IMR-90 (cell line): Measurements from ENCODE around the gene PNPLA2. TPM values are rescaled to one million over a fixed set of nuclear protein-coding genes. Genes with fewer than 3 reads are reported as not detected.

Experiments used
- ATAC-seq: fragments of 200-7000 bp; cut with Tn5 transposase; 2 replicates; pipeline ENCODE4 v1.9.1; 2020; ENCODE audit warnings: low read depth, mild to moderate bottlenecking, moderate library complexity
- BruUV-seq: library from RNA; stranded (reverse); fragments of 400-500 nt; replicated peaks from 2 replicates; lab custom pipeline; 2021; lab: Mats Ljungman, UMichigan
- CTCF ChIA-PET: fragments of 300-600 bp; formaldehyde crosslinking; extraction: SDS; loops from one replicate; lab custom pipeline; 2021; ENCODE audit warnings: antibody characterized with exemption; lab: Yijun Ruan, JAX
- POLR2A ChIA-PET: fragments of 300-600 bp; sonication (Branson Sonifier 250); formaldehyde crosslinking; loops from one replicate; lab custom pipeline; 2022; ENCODE audit warnings: antibody characterized with exemption; ENCODE audit not compliant: unreplicated experiment; lab: Charles Lee
- DNase-seq: peaks from one replicate; pipeline ENCODE4 v3.0.0; 2013
- H2AFZ ChIP-seq: replicated peaks from 2 replicates; pipeline ENCODE3; 2013; ENCODE audit warnings: low read length, mild to moderate bottlenecking; ENCODE audit not compliant: poor library complexity
- H2AK5ac ChIP-seq: 2 replicates; pipeline ENCODE4 v1.6.1; 2013; ENCODE audit warnings: low read depth, low read length, inconsistent platforms
- H2AK9ac ChIP-seq: replicated peaks from 2 replicates; pipeline ENCODE3; 2013; ENCODE audit warnings: mild to moderate bottlenecking, low read depth, low read length, moderate library complexity; ENCODE audit not compliant: poor library complexity
- H2BK120ac ChIP-seq: 2 replicates; pipeline ENCODE4 v1.6.1; 2013; ENCODE audit warnings: low read depth, low read length, inconsistent platforms
- H2BK15ac ChIP-seq: 3 replicates; pipeline ENCODE4 v1.6.1; 2013; ENCODE audit warnings: low read depth, low read length, inconsistent platforms
- H2BK20ac ChIP-seq: 2 replicates; pipeline ENCODE4 v1.6.1; 2013; ENCODE audit warnings: low read depth, mild to moderate bottlenecking, inconsistent platforms, low read length, moderate library complexity
- H2BK5ac ChIP-seq: 2 replicates; pipeline ENCODE4 v1.6.1; 2013; ENCODE audit warnings: mild to moderate bottlenecking, low read depth, low read length, inconsistent platforms; ENCODE audit not compliant: poor library complexity, severe bottlenecking
- H3K14ac ChIP-seq: replicated peaks from 2 replicates; pipeline ENCODE4 v1.6.1; 2013; ENCODE audit warnings: low read depth, low read length, inconsistent platforms
- H3K18ac ChIP-seq: 2 replicates; pipeline ENCODE4 v1.6.1; 2013; ENCODE audit warnings: low read depth, low read length, control low read depth
- H3K23ac ChIP-seq: 2 replicates; pipeline ENCODE4 v1.6.1; 2013; ENCODE audit warnings: low read depth, low read length, inconsistent platforms
- H3K27ac ChIP-seq: 2 replicates; pipeline ENCODE4 v1.5.1; 2013; ENCODE audit warnings: mild to moderate bottlenecking, control low read depth, low read length; ENCODE audit not compliant: insufficient read depth
- H3K27me3 ChIP-seq: 2 replicates; pipeline ENCODE4 v1.6.1; 2013; ENCODE audit warnings: low read length; ENCODE audit not compliant: control insufficient read depth, insufficient read depth
- H3K36me3 ChIP-seq: 2 replicates; pipeline ENCODE4 v1.6.1; 2013; ENCODE audit warnings: low read length, mixed read lengths; ENCODE audit not compliant: control insufficient read depth, insufficient read depth
- H3K4ac ChIP-seq: 2 replicates; pipeline ENCODE4 v1.6.1; 2013; ENCODE audit warnings: low read depth, low read length, inconsistent platforms
- H3K4me1 ChIP-seq: 2 replicates; pipeline ENCODE4 v1.6.1; 2013; ENCODE audit warnings: low read length, mixed read lengths; ENCODE audit not compliant: control insufficient read depth, insufficient read depth
- H3K4me2 ChIP-seq: 2 replicates; pipeline ENCODE4 v1.6.1; 2013; ENCODE audit warnings: low read depth, mild to moderate bottlenecking, control low read depth, low read length, moderate library complexity
- H3K4me3 ChIP-seq: 2 replicates; pipeline ENCODE4 v1.5.1; 2013; ENCODE audit warnings: low read depth, mild to moderate bottlenecking, control low read depth, low read length, moderate library complexity; ENCODE audit not compliant: insufficient read depth
- H3K56ac ChIP-seq: 2 replicates; pipeline ENCODE4 v1.6.1; 2013; ENCODE audit warnings: low read length, inconsistent platforms; ENCODE audit not compliant: insufficient read depth; ENCODE audit errors: extremely low read depth
- H3K79me1 ChIP-seq, 2 experiments: 2 replicates each; pipeline ENCODE4 v1.6.1; 2013; ENCODE audit warnings: low read length in 2 of 2, inconsistent platforms in 1 of 2, low read depth in 1 of 2
- H3K9ac ChIP-seq: 2 replicates; pipeline ENCODE4 v1.6.1; 2013; ENCODE audit warnings: low read depth, low read length, control low read depth
- H3K9me1 ChIP-seq: 2 replicates; pipeline ENCODE4 v1.6.1; 2013; ENCODE audit warnings: low read length, inconsistent platforms; ENCODE audit not compliant: insufficient read depth
- H3K9me3 ChIP-seq: 2 replicates; pipeline ENCODE4 v1.6.1; 2013; ENCODE audit warnings: low read length; ENCODE audit not compliant: control insufficient read depth, insufficient read depth
- H4K20me1 ChIP-seq: 2 replicates; pipeline ENCODE4 v1.6.1; 2013; ENCODE audit warnings: low read length, inconsistent platforms; ENCODE audit not compliant: insufficient read depth
- H4K5ac ChIP-seq: 2 replicates; pipeline ENCODE4 v1.6.1; 2013; ENCODE audit warnings: mild to moderate bottlenecking, low read depth, low read length, control low read depth
- H4K8ac ChIP-seq, 2 experiments: 2 replicates each; pipeline ENCODE4 v1.6.1; 2013; ENCODE audit warnings: low read depth in 2 of 2, low read length in 2 of 2, control low read depth in 1 of 2, inconsistent platforms in 1 of 2
- H4K91ac ChIP-seq: 2 replicates; pipeline ENCODE4 v1.6.1; 2013; ENCODE audit warnings: low read depth, low read length, inconsistent platforms; ENCODE audit not compliant: insufficient read depth
- BHLHE40 ChIP-seq: fragments of 150-350 bp; IDR thresholded peaks from 2 replicates; pipeline ENCODE4 v1.6.1; 2016; ENCODE audit warnings: mild to moderate bottlenecking, low read depth, low read length
- CEBPB ChIP-seq: IDR thresholded peaks from 2 replicates; pipeline ENCODE4 v1.6.1; 2012; ENCODE audit warnings: low read depth, low read length, improper control_type of control experiment
- CHD1 ChIP-seq: IDR thresholded peaks from 2 replicates; pipeline ENCODE4 v1.6.1; 2012; ENCODE audit warnings: low read depth, low read length, improper control_type of control experiment
- FOS ChIP-seq: fragments of 150-350 bp; IDR thresholded peaks from 2 replicates; pipeline ENCODE4 v1.6.1; 2016; ENCODE audit warnings: low read depth, low read length
- NFE2L2 ChIP-seq: fragments of 150-350 bp; IDR thresholded peaks from 2 replicates; pipeline ENCODE4 v1.6.1; 2016; ENCODE audit warnings: low read depth, mild to moderate bottlenecking, low read length
- RAD21 ChIP-seq: IDR thresholded peaks from 2 replicates; pipeline ENCODE4 v1.6.1; 2012; ENCODE audit warnings: low read length, improper control_type of control experiment
- RFX5 ChIP-seq: IDR thresholded peaks from 2 replicates; pipeline ENCODE4 v1.8.0; 2012; ENCODE audit warnings: low read depth, mild to moderate bottlenecking, low read length, moderate library complexity
- SMC3 ChIP-seq: fragments of 150-350 bp; IDR thresholded peaks from 2 replicates; pipeline ENCODE4 v1.6.1; 2016; ENCODE audit warnings: low read depth, mild to moderate bottlenecking, antibody characterized with exemption, low read length, moderate library complexity
- WGBS, 2 experiments: methylation state at CpG; one replicate each; pipeline versions ENCODE4 v1.1.5 to v1.1.7; 2013; ENCODE audit warnings: missing lambda C conversion rate in 2 of 2; ENCODE audit not compliant: insufficient read length in 1 of 2; ENCODE audit errors: extremely low coverage in 2 of 2; 5-methylcytosine and 5-hydroxymethylcytosine counted together
- dilution Hi-C: fragments of 300-500 bp; cut with HindIII; formaldehyde crosslinking; loops from one replicate; pipeline ENCODE4 v1.14.3; 2018; ENCODE audit warnings: low sequenced_read_pairs; ENCODE audit not compliant: unreplicated experiment
- in situ Hi-C: fragments of 300-500 bp; cut with MboI; formaldehyde crosslinking; loops from 3 replicates; pipeline ENCODE4 v1.14.3; 2019; ENCODE audit warnings: low sequenced_read_pairs, inconsistent platforms, mixed read lengths
- intact Hi-C: fragments of 100-400 bp; cut with micrococcal nuclease; formaldehyde crosslinking; loops from 2 replicates; pipeline ENCODE4 v1.10.0; 2022
- polyA plus RNA-seq, 3 experiments: library from polyadenylated mRNA; depleted of rRNA; stranded (reverse); fragments of >200 nt; gene quantifications; 2 replicates each; pipeline ENCODE4 v1.2.3, GENCODE V29; 2012; ENCODE audit warnings: low replicate concordance in 1 of 3
- total RNA-seq: library from RNA; depleted of rRNA; stranded (reverse); fragments of >200 nt; gene quantifications from 2 replicates; pipeline ENCODE4 v1.2.3, GENCODE V29; 2012
- TF ChIP-seq, protein P1 (sequence below): conservative IDR thresholded peaks from 2 replicates; pipeline ENCODE4 v1.5.1; 2012; ENCODE audit warnings: mild to moderate bottlenecking, low read depth, low read length, improper control_type of control experiment

The PNPLA2 gene
- total and polyA plus RNA-seq, 2 of the 4 experiments (the other 2 are of a cell fraction): 7.0 to 94.3 TPM

DNA sequence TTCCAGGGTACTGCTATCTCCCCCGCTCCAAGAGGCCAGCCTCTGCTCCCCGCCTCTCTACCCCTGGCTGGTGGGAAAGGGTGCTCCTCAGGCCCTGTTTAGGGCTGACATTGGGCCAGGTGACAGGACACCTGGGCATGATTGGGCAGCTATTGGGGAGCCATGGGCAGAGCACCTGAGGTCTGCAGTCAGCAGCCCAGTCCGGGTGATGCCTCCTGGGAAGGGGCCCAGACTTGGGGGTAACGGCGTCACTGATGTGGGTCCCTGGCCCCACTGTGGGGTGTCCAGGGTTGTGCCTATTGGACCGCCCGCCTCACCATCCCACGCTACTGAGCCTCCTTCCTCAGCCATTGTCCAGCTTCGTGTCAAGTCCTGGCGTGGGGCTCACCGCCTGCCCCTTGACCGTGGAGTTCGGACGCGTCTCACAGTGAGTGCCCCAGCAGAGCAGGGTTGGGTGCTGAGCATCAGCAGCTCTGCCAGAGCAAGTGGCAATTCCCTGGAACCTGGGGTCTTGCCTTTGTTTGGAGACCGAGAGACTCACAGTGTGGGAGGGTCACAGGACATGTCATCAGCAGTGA is 38.7 kb upstream of the PNPLA2 start:
- 96% methylated on average over 13 of the region's 16 CpGs; no CpG with 5 or more reads in 1 of the 2 experiments for WGBS, 2 experiments
- DNase-seq (no peak), ATAC-seq (no peak)
- peaks cover 17% of the 10 kb centered on the region for H3K4me1 ChIP-seq
- ChIA-PET CTCF (no interaction called here), POLR2A (no interaction called here)
- peaks cover 12 to 55% of the 10 kb centered on the region in 2 experiments for H3K79me1 ChIP-seq
- peaks cover 7% of the 10 kb centered on the region; the same call in 1 of the 2 replicates for H3K9me1 ChIP-seq
- no peak overlapping the region for H2AK5ac ChIP-seq
- H4K91ac ChIP-seq: no peak overlapping the region
- no peaks in the 10 kb centered on the region for H3K9me3 ChIP-seq
- no peak overlapping the region for H2BK20ac ChIP-seq
- no peaks in the 10 kb centered on the region for H3K27me3 ChIP-seq
- H2BK5ac ChIP-seq: no peak overlapping the region
- H4K5ac ChIP-seq: no peak overlapping the region
- dilution Hi-C loops: no loop called here
- H2AK9ac ChIP-seq: peak overlapping the region; percentile 42
- intact Hi-C loops: no loop called here
- H3K4me3 ChIP-seq: no peak overlapping the region
- no peak overlapping the region for H3K27ac ChIP-seq
- peaks cover 14% of the 10 kb centered on the region for H3K36me3 ChIP-seq
- H3K18ac ChIP-seq: no peak overlapping the region
- H4K8ac ChIP-seq: no peak overlapping the region
- no peak overlapping the region for H3K14ac ChIP-seq
- H2AFZ ChIP-seq: peak overlapping the region; percentile 14
- H3K23ac ChIP-seq: no peak overlapping the region
- H3K4ac ChIP-seq: no peak overlapping the region
- H2BK120ac ChIP-seq: no peak overlapping the region
- H2BK15ac ChIP-seq: no peak overlapping the region
- H3K56ac ChIP-seq: no peak overlapping the region
- no peak overlapping the region for H3K4me2 ChIP-seq
- TF ChIP-seq SMC3 (no peak), FOS (no peak), CHD1 (no peak), RFX5 (no peak), CEBPB (no peak), BHLHE40 (no peak), RAD21 (no peak), NFE2L2 (no peak)
- TF ChIP-seq, protein P1, sequence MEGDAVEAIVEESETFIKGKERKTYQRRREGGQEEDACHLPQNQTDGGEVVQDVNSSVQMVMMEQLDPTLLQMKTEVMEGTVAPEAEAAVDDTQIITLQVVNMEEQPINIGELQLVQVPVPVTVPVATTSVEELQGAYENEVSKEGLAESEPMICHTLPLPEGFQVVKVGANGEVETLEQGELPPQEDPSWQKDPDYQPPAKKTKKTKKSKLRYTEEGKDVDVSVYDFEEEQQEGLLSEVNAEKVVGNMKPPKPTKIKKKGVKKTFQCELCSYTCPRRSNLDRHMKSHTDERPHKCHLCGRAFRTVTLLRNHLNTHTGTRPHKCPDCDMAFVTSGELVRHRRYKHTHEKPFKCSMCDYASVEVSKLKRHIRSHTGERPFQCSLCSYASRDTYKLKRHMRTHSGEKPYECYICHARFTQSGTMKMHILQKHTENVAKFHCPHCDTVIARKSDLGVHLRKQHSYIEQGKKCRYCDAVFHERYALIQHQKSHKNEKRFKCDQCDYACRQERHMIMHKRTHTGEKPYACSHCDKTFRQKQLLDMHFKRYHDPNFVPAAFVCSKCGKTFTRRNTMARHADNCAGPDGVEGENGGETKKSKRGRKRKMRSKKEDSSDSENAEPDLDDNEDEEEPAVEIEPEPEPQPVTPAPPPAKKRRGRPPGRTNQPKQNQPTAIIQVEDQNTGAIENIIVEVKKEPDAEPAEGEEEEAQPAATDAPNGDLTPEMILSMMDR: no peak
- in situ Hi-C loops: no loop called here
- no TSS peak for BruUV-seq
- peaks cover 35% of the 10 kb centered on the region for H4K20me1 ChIP-seq
- H3K9ac ChIP-seq: no peak overlapping the region
